ENCODE data around the gene APOL6.

Gene APOL6

GRCh38 chr22:35651085-35651484, 2.8 kb downstream of the APOL6 start:
- TF ChIP-seq CTCF (conservative IDR thresholded peaks at IDR 0.05; ENCODE audit: low read depth) = no peak
- ChIA-PET POLR2A (ENCODE audit: low non-redundant PET) (no interaction called here), CTCF (interaction anchor here (0.6 kb wide), 1 partner anchor 55 kb away, joined by 4 read pairs; no protein-coding TSS in a partner anchor)
- DNase-seq (ENCODE audit: low spot score) = no peak
- H3K27ac ChIP-seq = no peak overlapping the region

DNA sequence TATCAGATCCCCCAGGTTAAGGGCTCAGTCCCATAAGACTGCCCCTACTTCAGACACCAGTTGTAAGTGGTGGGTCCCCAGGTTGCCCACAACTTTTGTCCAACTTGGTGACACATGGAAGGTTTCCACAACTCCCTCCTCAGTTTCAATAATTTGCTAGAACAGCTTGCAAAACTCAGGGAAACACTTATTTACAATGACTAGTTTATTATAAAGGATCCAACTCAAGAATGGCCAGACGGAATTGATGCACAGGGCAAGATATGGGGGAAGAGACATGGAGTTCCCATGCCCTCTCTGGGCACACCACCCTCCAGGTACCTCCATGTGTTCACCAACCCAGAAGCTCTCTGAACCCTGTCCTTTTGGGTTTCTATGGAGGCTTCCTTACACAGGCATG, 5.6 kb downstream of the APOL6 start:
- ChIA-PET CTCF (no interaction called here), POLR2A (ENCODE audit: low non-redundant PET) (no interaction called here)
- TF ChIP-seq CTCF (conservative IDR thresholded peaks at IDR 0.05; ENCODE audit: low read depth) = no peak
- no peak overlapping the region for H3K27ac ChIP-seq
- no peak for DNase-seq (ENCODE audit: low spot score)

GRCh38 chr22:35656284-35656752, 8.1 kb downstream of the APOL6 start:
- DNase-seq (ENCODE audit: low spot score) = no peak
- ChIA-PET POLR2A (ENCODE audit: low non-redundant PET) (no interaction called here), CTCF (interaction anchor here (0.6 kb wide), 1 partner anchor 226 kb away, joined by 4 read pairs; no protein-coding TSS in a partner anchor)
- TF ChIP-seq CTCF (conservative IDR thresholded peaks at IDR 0.05; ENCODE audit: low read depth) = no peak
- H3K27ac ChIP-seq = no peak overlapping the region

DNA sequence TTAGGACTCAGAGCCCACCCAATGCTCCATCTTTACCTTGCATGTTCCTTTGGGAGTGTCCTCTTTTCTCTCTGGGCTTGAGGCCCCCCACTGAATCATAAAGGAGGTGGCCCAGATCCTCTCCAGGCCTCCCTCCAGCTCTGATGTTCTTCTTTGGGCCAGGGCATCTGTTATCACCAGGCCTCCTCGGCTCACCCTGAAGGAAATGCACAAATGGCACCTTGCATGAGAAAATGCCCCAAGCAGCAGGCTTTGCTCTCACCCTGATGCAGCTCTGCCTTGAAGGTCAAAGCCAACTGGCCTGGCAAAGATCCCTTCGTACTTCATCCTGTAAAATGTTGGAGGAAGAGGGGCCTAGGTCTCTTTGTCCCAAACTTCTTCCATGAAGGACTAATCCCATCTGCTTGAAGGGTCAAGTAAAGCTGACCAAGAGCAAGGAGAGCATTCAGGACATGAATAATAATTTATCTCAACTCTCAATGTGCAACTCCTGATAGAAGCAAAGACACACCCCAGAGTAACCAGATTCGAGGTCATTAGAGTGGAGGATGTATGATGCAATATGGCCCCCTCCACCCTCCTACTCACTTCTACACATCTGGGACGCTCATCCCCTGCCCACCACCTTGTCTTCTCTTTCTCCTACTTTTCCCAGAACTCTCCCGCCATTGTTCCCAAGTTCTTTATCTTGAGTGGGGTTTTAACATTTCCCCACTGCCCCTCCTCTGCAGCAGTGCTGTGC, 9.5 kb downstream of the APOL6 start:
- CTCF ChIA-PET = no interaction called here
- H3K27ac ChIP-seq = no peak overlapping the region
- TF ChIP-seq CTCF (conservative IDR thresholded peaks at IDR 0.05; ENCODE audit: low read depth) = no peak

GRCh38 chr22:35660291-35661127, 12.3 kb downstream of the APOL6 start:
- no peak for DNase-seq (ENCODE audit: low spot score)
- ChIA-PET CTCF (no interaction called here), POLR2A (ENCODE audit: low non-redundant PET) (no interaction called here)
- TF ChIP-seq CTCF (conservative IDR thresholded peaks at IDR 0.05; ENCODE audit: low read depth) = no peak
- no peak overlapping the region for H3K27ac ChIP-seq

More for the DNA sequence above, 9.5 kb downstream of the APOL6 start:
- no peak for DNase-seq (ENCODE audit: low spot score)
- POLR2A ChIA-PET (ENCODE audit: low non-redundant PET) = no interaction called here

DNA sequence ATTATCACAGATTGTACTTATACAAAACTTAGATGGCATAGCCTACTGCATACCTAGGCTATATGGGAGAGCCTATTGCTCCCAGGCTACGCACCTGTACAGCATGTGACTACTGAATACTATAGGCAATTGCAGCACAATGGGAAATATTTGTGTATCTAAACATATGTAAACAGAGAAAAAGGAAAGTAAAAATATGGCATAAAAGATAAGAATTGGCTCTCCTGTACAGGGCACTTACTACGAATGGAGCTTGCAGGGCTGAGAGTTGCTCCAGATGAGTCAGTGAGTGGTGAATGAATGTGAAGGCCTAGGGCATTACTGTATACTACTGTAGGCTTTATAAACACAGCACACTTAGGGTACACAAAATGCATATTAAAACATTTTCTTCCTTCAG, 13.2 kb downstream of the APOL6 start:
- TF ChIP-seq CTCF (conservative IDR thresholded peaks at IDR 0.05; ENCODE audit: low read depth) = no peak
- H3K27ac ChIP-seq = no peak overlapping the region
- POLR2A ChIA-PET (ENCODE audit: low non-redundant PET) = no interaction called here
- DNase-seq (ENCODE audit: low spot score) = no peak
- CTCF ChIA-PET = no interaction called here

Data from RWPE1 (cell line).